GM12878 (cell line): ENCODE data around the gene CNOT10. TPM values are rescaled to one million over a fixed set of nuclear protein-coding genes. Genes with fewer than 3 reads are reported as not detected.
"Not testable (repeated sequence)": the region's sequence is repeated elsewhere in the genome, so short reads cannot be mapped to it uniquely, and the experiment has no call there.

Experiments
- ATAC-seq: fragments of 200-7000 bp; cut with Tn5 transposase; 3 replicates; pipeline ENCODE4 v1.9.1; 2020; ENCODE audit warnings: mild to moderate bottlenecking, moderate library complexity
- BruUV-seq: library from RNA; stranded (reverse); fragments of 400-500 nt; replicated peaks from 2 replicates; lab custom pipeline; 2021; lab: Mats Ljungman, UMichigan
- CTCF ChIA-PET: fragments of 300-600 bp; sonication (Branson Sonifier 250); formaldehyde crosslinking; extraction: SDS; loops from one replicate; lab custom pipeline; 2021; ENCODE audit warnings: inconsistent platforms; lab: Yijun Ruan, JAX
- POLR2A ChIA-PET: fragments of 350-600 bp; formaldehyde crosslinking; extraction: SDS; loops from one replicate; lab custom pipeline; 2021; ENCODE audit warnings: inconsistent platforms; lab: Charles Lee
- RAD21 ChIA-PET: fragments of 300-600 bp; sonication (Branson Sonifier 250); formaldehyde crosslinking; loops from one replicate; lab custom pipeline; 2023; ENCODE audit warnings: antibody characterized with exemption; ENCODE audit not compliant: unreplicated experiment; lab: Charles Lee
- SMC1A ChIA-PET: fragments of 300-600 bp; sonication (Branson Sonifier 250); formaldehyde crosslinking; loops from one replicate; lab custom pipeline; 2023; ENCODE audit not compliant: unreplicated experiment, uncharacterized antibody; lab: Charles Lee
- DNase-seq: peaks from one replicate; pipeline ENCODE4 v3.0.0-alpha.2; 2011; ENCODE audit warnings: low read depth, low spot score
- FAIRE-seq: peaks from 3 replicates; lab custom pipeline; 2011; peaks lifted over from hg19 to GRCh38; lab: Jason Lieb, UNC
- H2AFZ ChIP-seq: 2 replicates; pipeline ENCODE4 v1.6.0; 2011; ENCODE audit warnings: low read depth, low read length, control low read depth; ENCODE audit not compliant: control insufficient read depth
- H3K27ac ChIP-seq: 2 replicates; pipeline ENCODE4 v1.5.1; 2011; ENCODE audit warnings: control low read depth; ENCODE audit not compliant: control insufficient read depth, insufficient read depth
- H3K27me3 ChIP-seq, 2 experiments: replicated peaks in 1 of 2; 2 replicates each; pipeline versions ENCODE4 v1.6.0 to v1.6.1; 2011; ENCODE audit warnings: low read length in 1 of 2; ENCODE audit not compliant: control insufficient read depth in 2 of 2, insufficient read depth in 2 of 2
- H3K36me3 ChIP-seq, 2 experiments: 2 replicates each; pipeline ENCODE4 v1.5.1; 2011; ENCODE audit warnings: low read length in 1 of 2; ENCODE audit not compliant: control insufficient read depth in 2 of 2, insufficient read depth in 2 of 2
- H3K4me1 ChIP-seq: 2 replicates; pipeline ENCODE4 v1.6.1; 2011; ENCODE audit warnings: mild to moderate bottlenecking, low read length, moderate library complexity, mixed read lengths; ENCODE audit not compliant: control insufficient read depth, insufficient read depth
- H3K4me2 ChIP-seq: 2 replicates; pipeline ENCODE4 v1.6.0; 2011; ENCODE audit warnings: control low read depth; ENCODE audit not compliant: control insufficient read depth, insufficient read depth
- H3K4me3 ChIP-seq: fragments of 200-600 bp; sonication (generic); 2 replicates; pipeline ENCODE4 v1.5.1; 2016
- H3K79me2 ChIP-seq: 2 replicates; pipeline ENCODE4 v1.6.0; 2011; ENCODE audit warnings: low read length; ENCODE audit not compliant: control insufficient read depth, insufficient read depth
- H3K9ac ChIP-seq: 2 replicates; pipeline ENCODE4 v1.8.0; 2011; ENCODE audit warnings: low read length, control low read depth, mixed read lengths; ENCODE audit not compliant: control insufficient read depth, insufficient read depth
- H3K9me3 ChIP-seq: replicated peaks from 3 replicates; pipeline ENCODE4 v1.5.1; 2011; ENCODE audit warnings: mild to moderate bottlenecking, low read length; ENCODE audit not compliant: control insufficient read depth, insufficient read depth
- H4K20me1 ChIP-seq: 2 replicates; pipeline ENCODE4 v1.6.0; 2011; ENCODE audit not compliant: control insufficient read depth, insufficient read depth
- RAD21 ChIP-seq: IDR thresholded peaks from 2 replicates; pipeline ENCODE4 v1.6.1; 2011; ENCODE audit warnings: mild to moderate bottlenecking, low read depth, low read length, moderate library complexity; ENCODE audit not compliant: insufficient read depth
- ZBTB33 ChIP-seq: fragments of 450-650 bp; IDR thresholded peaks from 2 replicates; pipeline ENCODE4 v1.6.1; 2017; ENCODE audit warnings: mild to moderate bottlenecking
- ZNF207 ChIP-seq: fragments of 450-650 bp; IDR thresholded peaks from 2 replicates; pipeline ENCODE4 v1.6.1; 2014; ENCODE audit warnings: antibody characterized with exemption, mild to moderate bottlenecking, borderline replicate concordance
- ZNF622 ChIP-seq: fragments of 450-650 bp; IDR thresholded peaks from 2 replicates; pipeline ENCODE4 v1.6.1; 2017; ENCODE audit warnings: mild to moderate bottlenecking, inconsistent platforms
- WGBS: methylation state at CpG from one replicate; pipeline ENCODE4 v1.1.6; 2016; ENCODE audit warnings: low lambda C conversion rate; ENCODE audit not compliant: insufficient replicate concordance, insufficient coverage; ENCODE audit errors: missing lambda C conversion rate; 5-methylcytosine and 5-hydroxymethylcytosine counted together
- in situ Hi-C: fragments of 300-500 bp; cut with MboI; formaldehyde crosslinking; loops from 9 replicates; pipeline ENCODE4 v1.14.3; 2018; ENCODE audit warnings: mixed read lengths
- intact Hi-C: fragments of 100-400 bp; cut with micrococcal nuclease; formaldehyde crosslinking; loops from one replicate; pipeline ENCODE4 v1.14.2; 2022; ENCODE audit not compliant: unreplicated experiment
- polyA plus RNA-seq, 11 experiments: library from polyadenylated mRNA; depleted of rRNA in 4 of 11; unstranded in 6 of 11; stranded (reverse) in 5 of 11; fragments of >200 nt; fragmentation: Nextera tagmentation in 4 of 11; fragmentation: Illumina TruSeq in 1 of 11; extraction: Ambion mirVana in 4 of 11; extraction: Trizol in 1 of 11; gene quantifications; 1 replicate in 1 of 11; 2 replicates in 10 of 11; pipeline versions ENCODE4 v1.2.1 to v1.2.3, GENCODE V29; 2011 to 2016; ENCODE audit warnings: inconsistent platforms in 2 of 11, missing spikeins in 2 of 11, low read depth in 1 of 11
- total RNA-seq, 4 experiments: library from RNA; depleted of rRNA in 3 of 4; stranded (reverse); fragments of >200 nt in 3 of 4; fragmentation: Illumina TruSeq in 1 of 4; extraction: Trizol in 1 of 4; gene quantifications; 2 replicates each; pipeline versions ENCODE4 v1.2.1 to v1.2.3, GENCODE V29; 2013 to 2021
- TF ChIP-seq, protein P1 (sequence below): IDR thresholded peaks from 2 replicates; pipeline ENCODE4 v1.6.1; 2012; ENCODE audit warnings: low read depth, low read length, improper control_type of control experiment

The CNOT10 gene
- total and polyA plus RNA-seq, 10 of the 15 experiments (the other 5 are each of a cell fraction or from before 2014, with no cell fraction given) = 18.2 to 51.9 (median 45.5) TPM

- TF ChIP-seq ZBTB33 (no peak), ZNF207 (no peak), ZNF622 (no peak), RAD21 (no peak)
- TF ChIP-seq, protein P1, sequence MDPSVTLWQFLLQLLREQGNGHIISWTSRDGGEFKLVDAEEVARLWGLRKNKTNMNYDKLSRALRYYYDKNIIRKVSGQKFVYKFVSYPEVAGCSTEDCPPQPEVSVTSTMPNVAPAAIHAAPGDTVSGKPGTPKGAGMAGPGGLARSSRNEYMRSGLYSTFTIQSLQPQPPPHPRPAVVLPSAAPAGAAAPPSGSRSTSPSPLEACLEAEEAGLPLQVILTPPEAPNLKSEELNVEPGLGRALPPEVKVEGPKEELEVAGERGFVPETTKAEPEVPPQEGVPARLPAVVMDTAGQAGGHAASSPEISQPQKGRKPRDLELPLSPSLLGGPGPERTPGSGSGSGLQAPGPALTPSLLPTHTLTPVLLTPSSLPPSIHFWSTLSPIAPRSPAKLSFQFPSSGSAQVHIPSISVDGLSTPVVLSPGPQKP = no peak
- ATAC-seq (no peak), FAIRE-seq (no peak), DNase-seq (no peak)
- no peaks in the 10 kb centered on the region for H4K20me1 ChIP-seq
- 39% methylated on average over 8 of the region's 8 CpGs for WGBS
- RAD21 ChIA-PET = no interaction called here
- CTCF ChIA-PET = interaction anchor here (1.1 to 1.4 kb wide), 2 partner anchors 13 to 14 kb away, joined by 3 read pairs; no protein-coding TSS in a partner anchor
- SMC1A ChIA-PET = no interaction called here
- no peaks in the 10 kb centered on the region for H3K4me1 ChIP-seq
- no peaks in the 10 kb centered on the region for H3K27me3 ChIP-seq
- intact Hi-C loops (no loop called here), in situ Hi-C loops (no loop called here)
- H3K9me3 ChIP-seq = no peaks in the 10 kb centered on the region
- no peak overlapping the region for H3K4me2 ChIP-seq
- H3K27ac ChIP-seq = no peak overlapping the region
- no peaks in the 10 kb centered on the region for H3K36me3 ChIP-seq
- BruUV-seq = no TSS peak
- no peaks in the 10 kb centered on the region for H3K79me2 ChIP-seq
- POLR2A ChIA-PET = no interaction called here
- no peak overlapping the region for H3K4me3 ChIP-seq
- H2AFZ ChIP-seq = no peak overlapping the region
- H3K9ac ChIP-seq = no peak overlapping the region
Observed at GRCh38 chr3:32794487-32795308, 109.7 kb downstream of the CNOT10 start.

GRCh38 chr3:32796384-32796950 lies 111.5 kb downstream of the CNOT10 start:
- H3K4me2 ChIP-seq, FAIRE-seq, BruUV-seq, H3K27me3 ChIP-seq, H3K9me3 ChIP-seq, H3K79me2 ChIP-seq, SMC1A ChIA-PET, H4K20me1 ChIP-seq, ATAC-seq, POLR2A ChIA-PET, intact Hi-C loops, H3K9ac ChIP-seq, H3K4me1 ChIP-seq, RAD21 ChIA-PET, H3K27ac ChIP-seq, H2AFZ ChIP-seq, H3K36me3 ChIP-seq, H3K4me3 ChIP-seq, CTCF ChIA-PET, in situ Hi-C loops, DNase-seq: not testable (repeated sequence)
- WGBS = 61% methylated on average over 11 of the region's 11 CpGs
